ENCODE results near the gene ELOVL5. TPM values are rescaled to one million over a fixed set of nuclear protein-coding genes. Genes with fewer than 3 reads are reported as not detected.

The ELOVL5 gene
- total RNA-seq, 2 experiments from 2014 or later: 88.3 to 92.7 TPM

Small RNA genes lying within 50 kb of the gene (microRNA-seq; reads per million reads assigned to microRNA genes)
- gene MIR5685 (ENCODE audit: borderline microRNAs expressed, borderline replicate concordance): not detected

Other genes starting within 250 kb of the ELOVL5 start
- gene GCM1, start 200.1 kb downstream of the ELOVL5 start, total RNA-seq: not detected
- gene GCLC, start 196.2 kb upstream of the ELOVL5 start, total RNA-seq: 10 to 100 TPM; 17.0 to 18.6 TPM